Articular chondrocyte of knee joint (primary cell): ENCODE measurements around the gene PAFAH2. TPM values are rescaled to one million over a fixed set of nuclear protein-coding genes. Genes with fewer than 3 reads are reported as not detected.

ENCODE experiments used
- small RNA-seq: library from RNA; depleted of rRNA; stranded (forward); fragments of <200 nt; gene quantifications from one replicate; pipeline ENCODE3, GENCODE V24; 2012
- total RNA-seq: library from RNA; depleted of rRNA; stranded (reverse); fragments of >200 nt; gene quantifications from 2 replicates; pipeline ENCODE4 v1.2.3, GENCODE V29; 2012

The PAFAH2 gene
- 5.2 and 9.5 TPM in 2 replicates for total RNA-seq

GRCh38 chr1:25997828-25998761 is at the start of gene PAFAH2:
Gene PAFAH2, minus strand, starts transcription at chr1:25998063. Its CDS starts 7,247 bp downstream, at chr1:25990816.

GRCh38 chr1:26045722-26046245 is 47.9 kb upstream of the PAFAH2 start, which contains the start of gene SLC30A2:
Gene SLC30A2, minus strand, starts transcription at chr1:26046118. Its CDS starts 222 bp downstream, at chr1:26045896.

GRCh38 chr1:26021647-26022403 is 24.0 kb upstream of the PAFAH2 start, which contains the start of gene EXTL1:
Gene EXTL1, plus strand, starts transcription at chr1:26021775. Its CDS starts 872 bp downstream, at chr1:26022647.

Small RNA genes within 50 kb of the gene (small RNA-seq; reads per million reads assigned to genes)
- gene RF00283 = not detected
- gene RF00492 = not detected
- gene RNU6-110P = not detected

Other genes starting within 250 kb of the PAFAH2 start
- gene SELENON, start 197.9 kb downstream of the PAFAH2 start, total RNA-seq = 35.5 and 62.6 TPM in 2 replicates
- gene MTFR1L, start 178.1 kb downstream of the PAFAH2 start, total RNA-seq = 44.6 and 53.9 TPM in 2 replicates
- 0.65 and 1.2 TPM in 2 replicates for gene AUNIP, start 138.6 kb downstream of the PAFAH2 start, total RNA-seq
- gene PAQR7, start 122.4 kb downstream of the PAFAH2 start, total RNA-seq = 10.7 and 11.2 TPM in 2 replicates
- 65.1 and 98.2 TPM in 2 replicates for gene STMN1, start 91.6 kb downstream of the PAFAH2 start, total RNA-seq
- gene EXTL1, start 23.7 kb upstream of the PAFAH2 start, total RNA-seq = 0.26 and 1.3 TPM in 2 replicates
- not detected in 2 replicates for gene SLC30A2, start 48.1 kb upstream of the PAFAH2 start, total RNA-seq
- gene TRIM63, start 69.6 kb upstream of the PAFAH2 start, total RNA-seq = not detected in 2 replicates
- 6.5 and 6.8 TPM in 2 replicates for gene PDIK1L, start 113.8 kb upstream of the PAFAH2 start, total RNA-seq
- not detected in 2 replicates for gene FAM110D, start 161.0 kb upstream of the PAFAH2 start, total RNA-seq
- not detected in 2 replicates for gene C1orf232, start 170.9 kb upstream of the PAFAH2 start, total RNA-seq
- 17.8 and 18.5 TPM in 2 replicates for gene ZNF593, start 171.8 kb upstream of the PAFAH2 start, total RNA-seq
- gene ZNF593OS, start 173.8 kb upstream of the PAFAH2 start, total RNA-seq = not detected in 2 replicates
- gene CNKSR1, start 179.4 kb upstream of the PAFAH2 start, total RNA-seq = 0.26 TPM in 1 of 2 replicates, not detected in the other
- not detected in 2 replicates for gene CATSPER4, start 192.5 kb upstream of the PAFAH2 start, total RNA-seq
- gene CEP85, start 236.1 kb upstream of the PAFAH2 start, total RNA-seq = 10.8 and 11.9 TPM in 2 replicates